H9 (cell line): ENCODE measurements around the gene MINDY2. TPM values are rescaled to one million over a fixed set of nuclear protein-coding genes. Genes with fewer than 3 reads are reported as not detected.

Experiments
- DNase-seq: peaks from one replicate; pipeline ENCODE4 v3.0.0-alpha.2; 2017
- H2AFZ ChIP-seq: one replicate; pipeline ENCODE4 v1.6.1; 2013; ENCODE audit warnings: mild to moderate bottlenecking, low read length, control low read depth, moderate library complexity
- H2AK5ac ChIP-seq: 2 replicates; pipeline ENCODE4 v1.6.1; 2013; ENCODE audit warnings: low read length, control low read depth, mixed read lengths; ENCODE audit not compliant: insufficient read length
- H2BK120ac ChIP-seq: one replicate; pipeline ENCODE4 v1.6.1; 2013; ENCODE audit warnings: low read depth, mild to moderate bottlenecking, low read length, control low read depth, inconsistent platforms; ENCODE audit not compliant: poor library complexity, severe bottlenecking
- H2BK12ac ChIP-seq: 2 replicates; pipeline ENCODE4 v1.6.1; 2013; ENCODE audit warnings: low read length, control low read depth, mixed read lengths, low read depth; ENCODE audit not compliant: insufficient read length
- H2BK15ac ChIP-seq: 2 replicates; pipeline ENCODE4 v1.6.1; 2013; ENCODE audit warnings: low read depth, low read length, control low read depth
- H2BK20ac ChIP-seq: one replicate; pipeline ENCODE4 v1.6.1; 2013; ENCODE audit warnings: low read depth, mild to moderate bottlenecking, low read length, control low read depth, inconsistent platforms; ENCODE audit not compliant: poor library complexity, severe bottlenecking
- H2BK5ac ChIP-seq: 2 replicates; pipeline ENCODE4 v1.6.1; 2013; ENCODE audit warnings: low read length, control low read depth, mixed read lengths; ENCODE audit not compliant: insufficient read length
- H3K14ac ChIP-seq: 2 replicates; pipeline ENCODE4 v1.6.1; 2013; ENCODE audit warnings: low read length, control low read depth; ENCODE audit not compliant: insufficient read depth
- H3K18ac ChIP-seq: 2 replicates; pipeline ENCODE4 v1.6.1; 2013; ENCODE audit warnings: low read depth, mild to moderate bottlenecking, mixed read lengths, low read length, control low read depth; ENCODE audit not compliant: insufficient read length
- H3K23ac ChIP-seq: 2 replicates; pipeline ENCODE4 v1.6.1; 2013; ENCODE audit warnings: low read length, control low read depth, mixed read lengths, low read depth; ENCODE audit not compliant: insufficient read length
- H3K23me2 ChIP-seq: 2 replicates; pipeline ENCODE4 v1.6.1; 2013; ENCODE audit warnings: low read depth, mild to moderate bottlenecking, mixed read lengths, low read length, control low read depth; ENCODE audit not compliant: insufficient read length, poor library complexity, severe bottlenecking
- H3K27ac ChIP-seq: 2 replicates; pipeline ENCODE4 v1.5.1; 2013; ENCODE audit warnings: low read length, control low read depth, mixed read lengths, low read depth; ENCODE audit not compliant: insufficient read length
- H3K27me3 ChIP-seq: 2 replicates; pipeline ENCODE4 v1.6.1; 2013; ENCODE audit warnings: low read length, control low read depth, inconsistent platforms; ENCODE audit not compliant: insufficient read depth
- H3K4ac ChIP-seq: 2 replicates; pipeline ENCODE4 v1.6.1; 2013; ENCODE audit warnings: low read depth, mild to moderate bottlenecking, control low read depth, inconsistent platforms, low read length, moderate library complexity
- H3K4me1 ChIP-seq: 2 replicates; pipeline ENCODE4 v1.6.1; 2013; ENCODE audit warnings: low read length, control low read depth, inconsistent platforms; ENCODE audit not compliant: insufficient read depth
- H3K4me2 ChIP-seq: 2 replicates; pipeline ENCODE4 v1.6.1; 2013; ENCODE audit warnings: low read length, control low read depth, mixed read lengths; ENCODE audit not compliant: insufficient read length, insufficient read depth
- H3K56ac ChIP-seq: 2 replicates; pipeline ENCODE4 v1.6.1; 2013; ENCODE audit warnings: low read depth, mild to moderate bottlenecking, mixed read lengths, low read length, control low read depth; ENCODE audit not compliant: insufficient read length
- H3K79me1 ChIP-seq: 2 replicates; pipeline ENCODE4 v1.6.1; 2013; ENCODE audit warnings: low read depth, mild to moderate bottlenecking, moderate library complexity, low read length, control low read depth, inconsistent platforms; ENCODE audit not compliant: insufficient read depth, poor library complexity, severe bottlenecking
- H3K79me2 ChIP-seq: 2 replicates; pipeline ENCODE4 v1.6.1; 2013; ENCODE audit warnings: low read length, control low read depth, inconsistent platforms; ENCODE audit not compliant: insufficient read depth
- H3K9ac ChIP-seq: 2 replicates; pipeline ENCODE4 v1.6.1; 2013; ENCODE audit warnings: low read length, control low read depth, mixed read lengths; ENCODE audit not compliant: insufficient read length; ENCODE audit errors: extremely low read depth
- H3K9me3 ChIP-seq: one replicate; pipeline ENCODE4 v1.6.1; 2013; ENCODE audit warnings: low read depth, low read length, inconsistent platforms; ENCODE audit not compliant: control insufficient read depth
- H3T11ph ChIP-seq: one replicate; pipeline ENCODE4 v1.6.1; 2013; ENCODE audit warnings: mild to moderate bottlenecking, low read length, control low read depth, inconsistent platforms
- H4K20me1 ChIP-seq: one replicate; pipeline ENCODE4 v1.6.1; 2013; ENCODE audit not compliant: control insufficient read depth, insufficient read length, insufficient read depth
- H4K5ac ChIP-seq: 2 replicates; pipeline ENCODE4 v1.6.1; 2013; ENCODE audit warnings: low read depth, mild to moderate bottlenecking, mixed read lengths, low read length, control low read depth; ENCODE audit not compliant: insufficient read length
- H4K8ac ChIP-seq: replicated peaks from 2 replicates; pipeline ENCODE4 v1.6.1; 2013; ENCODE audit warnings: low read length, control low read depth, mixed read lengths, low read depth; ENCODE audit not compliant: insufficient read length
- H4K91ac ChIP-seq: 2 replicates; pipeline ENCODE4 v1.6.1; 2013; ENCODE audit warnings: low read depth, mild to moderate bottlenecking, moderate library complexity, mixed read lengths, low read length, control low read depth; ENCODE audit not compliant: insufficient read length
- H3K27ac Mint-ChIP-seq, 3 experiments: 2 replicates in 2 of 3; 3 replicates in 1 of 3; pipeline ENCODE4 v1.8.0; 2020 to 2021; ENCODE audit warnings: mixed read lengths in 3 of 3, mild to moderate bottlenecking in 1 of 3, moderate library complexity in 1 of 3
- H3K27me3 Mint-ChIP-seq: 2 replicates; pipeline ENCODE4 v1.8.0; 2021; ENCODE audit warnings: low read depth, mild to moderate bottlenecking, moderate library complexity, mixed read lengths
- H3K36me3 Mint-ChIP-seq, 3 experiments: 2 replicates in 2 of 3; 3 replicates in 1 of 3; pipeline ENCODE4 v1.8.0; 2020 to 2021; ENCODE audit warnings: low read depth in 3 of 3, mixed read lengths in 3 of 3; ENCODE audit not compliant: insufficient read depth in 1 of 3
- H3K4me1 Mint-ChIP-seq, 2 experiments: 2 replicates each; pipeline ENCODE4 v1.8.0; 2020; ENCODE audit warnings: mixed read lengths in 2 of 2
- H3K4me3 Mint-ChIP-seq, 2 experiments: 2 replicates in 1 of 2; 3 replicates in 1 of 2; pipeline ENCODE4 v1.8.0; 2020 to 2021; ENCODE audit warnings: mild to moderate bottlenecking in 2 of 2, mixed read lengths in 2 of 2, moderate library complexity in 1 of 2
- H3K9me3 Mint-ChIP-seq, 2 experiments: 2 replicates in 1 of 2; 3 replicates in 1 of 2; pipeline ENCODE4 v1.8.0; 2020; ENCODE audit warnings: mild to moderate bottlenecking in 2 of 2, mixed read lengths in 2 of 2, moderate library complexity in 1 of 2
- WGBS: extraction: QIAGEN DNeasy Blood & Tissue Kit; methylation state at CpG from one replicate; pipeline ENCODE4 v1.1.7; 2013; ENCODE audit warnings: missing lambda C conversion rate, low lambda C conversion rate, mixed read lengths; ENCODE audit not compliant: insufficient read length; ENCODE audit errors: extremely low coverage; 5-methylcytosine and 5-hydroxymethylcytosine counted together
- total RNA-seq: library from RNA; stranded (reverse); gene quantifications from 2 replicates; pipeline ENCODE4 v1.2.1, GENCODE V29; 2021
- TF ChIP-seq, protein P1 (sequence below): fragments of 200-600 bp; sonication (generic); conservative IDR thresholded peaks from 3 replicates; pipeline ENCODE4 v1.8.0; 2021; ENCODE audit warnings: antibody characterized with exemption, mild to moderate bottlenecking

MINDY2 gene
- total RNA-seq, 1 experiment from 2014 or later = 32.3 TPM

DNA sequence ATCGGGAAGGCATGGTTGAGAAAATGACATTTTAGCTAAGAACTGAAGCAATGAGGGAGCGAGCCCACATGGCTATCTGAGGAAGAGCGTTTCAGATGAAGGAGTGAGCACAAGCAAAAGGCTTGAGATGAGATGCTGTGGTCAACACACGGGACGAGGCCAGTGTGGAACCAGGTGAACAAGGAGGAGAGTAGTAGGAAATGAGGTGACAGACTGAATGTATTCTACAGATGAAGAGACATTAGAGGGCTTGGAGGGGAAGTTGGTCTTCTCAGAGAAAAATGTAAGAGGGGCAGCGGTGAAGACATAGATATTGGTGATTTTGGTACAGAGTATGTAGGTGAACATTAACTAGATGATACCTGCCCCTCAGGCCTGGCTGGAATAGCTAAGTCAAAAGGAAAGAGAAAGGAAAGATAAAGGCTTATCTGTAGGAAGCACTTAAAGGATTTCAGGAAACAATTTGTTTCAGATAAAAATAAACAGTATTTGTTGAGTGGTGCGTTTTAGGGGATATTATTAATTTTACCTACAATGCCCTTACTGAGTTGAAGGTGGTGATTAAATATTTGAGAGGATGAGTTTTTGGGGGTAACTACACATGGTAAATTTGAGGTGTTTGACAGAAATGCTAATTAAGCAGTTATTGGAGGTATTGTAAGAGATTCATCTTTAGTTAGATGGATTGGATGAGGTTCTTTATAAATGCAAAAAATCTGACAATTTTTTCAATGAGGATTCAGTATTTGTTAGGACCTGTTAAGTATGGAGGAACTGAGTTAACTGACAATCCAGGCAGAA, 105.4 kb downstream of the MINDY2 start:
- Histone ChIP-seq H4K91ac (no peak overlapping the region), H3K9ac (no peak overlapping the region), H3K79me1 (no peaks in the 10 kb centered on the region), H3K27ac (no peak overlapping the region), H3T11ph (no peak overlapping the region), H3K18ac (no peak overlapping the region), H4K5ac (no peak overlapping the region), H2BK120ac (no peak overlapping the region), H2AK5ac (no peak overlapping the region), H3K56ac (no peak overlapping the region), H2BK15ac (no peak overlapping the region), H3K4me2 (no peak overlapping the region), H2BK12ac (no peak overlapping the region), H4K8ac (no peak overlapping the region), H3K14ac (no peak overlapping the region), H3K4me1 (no peaks in the 10 kb centered on the region), H3K79me2 (no peaks in the 10 kb centered on the region), H3K23ac (no peak overlapping the region), H3K4ac (no peak overlapping the region), H4K20me1 (no peaks in the 10 kb centered on the region), H2BK20ac (no peak overlapping the region), H3K9me3 (no peaks in the 10 kb centered on the region), H2AFZ (no peak overlapping the region), H3K27me3 (no peaks in the 10 kb centered on the region), H3K23me2 (no peaks in the 10 kb centered on the region), H2BK5ac (no peak overlapping the region)
- Mint-ChIP-seq H3K27me3 (no peaks in the 10 kb centered on the region), H3K36me3 (peaks cover 25 to 50% (median 44%) of the 10 kb centered on the region in 3 experiments; a peak in 6 of 7 replicates), H3K9me3 (no peaks in the 10 kb centered on the region), H3K4me1 (0 out of 4 replicates have a peak, but pooled peaks cover 0 to 3% of the 10 kb centered on the region in 2 experiments), H3K27ac (peak overlapping the region in 2 of 3 experiments; percentile 3 to 88; a peak in 4 of 7 replicates), H3K4me3 (no peak overlapping the region)
- no peak for DNase-seq
- TF ChIP-seq, protein P1, sequence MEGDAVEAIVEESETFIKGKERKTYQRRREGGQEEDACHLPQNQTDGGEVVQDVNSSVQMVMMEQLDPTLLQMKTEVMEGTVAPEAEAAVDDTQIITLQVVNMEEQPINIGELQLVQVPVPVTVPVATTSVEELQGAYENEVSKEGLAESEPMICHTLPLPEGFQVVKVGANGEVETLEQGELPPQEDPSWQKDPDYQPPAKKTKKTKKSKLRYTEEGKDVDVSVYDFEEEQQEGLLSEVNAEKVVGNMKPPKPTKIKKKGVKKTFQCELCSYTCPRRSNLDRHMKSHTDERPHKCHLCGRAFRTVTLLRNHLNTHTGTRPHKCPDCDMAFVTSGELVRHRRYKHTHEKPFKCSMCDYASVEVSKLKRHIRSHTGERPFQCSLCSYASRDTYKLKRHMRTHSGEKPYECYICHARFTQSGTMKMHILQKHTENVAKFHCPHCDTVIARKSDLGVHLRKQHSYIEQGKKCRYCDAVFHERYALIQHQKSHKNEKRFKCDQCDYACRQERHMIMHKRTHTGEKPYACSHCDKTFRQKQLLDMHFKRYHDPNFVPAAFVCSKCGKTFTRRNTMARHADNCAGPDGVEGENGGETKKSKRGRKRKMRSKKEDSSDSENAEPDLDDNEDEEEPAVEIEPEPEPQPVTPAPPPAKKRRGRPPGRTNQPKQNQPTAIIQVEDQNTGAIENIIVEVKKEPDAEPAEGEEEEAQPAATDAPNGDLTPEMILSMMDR = no peak
- 100% methylated on average over 1 of the region's 7 CpGs for whole genome bisulfite sequencing
